Activated T-cell treated with anti-CD3 and anti-CD28 coated beads, Interleukin-2, amount 50 U/mL, for 72 hours (primary cell): ENCODE measurements around the gene RPP25. TPM values are rescaled to one million over a fixed set of nuclear protein-coding genes. Genes with fewer than 3 reads are reported as not detected.
"Not testable (repeated sequence)": the region's sequence is repeated elsewhere in the genome, so short reads cannot be mapped to it uniquely, and the experiment has no call there.

Experiments used
- ATAC-seq, 2 donors: fragments of 150-1000 bp; cut with Tn5 transposase; replicated peaks in 1 of 2; 2 replicates each; pipeline ENCODE4 v1.10.0; 2021; ENCODE audit warnings: moderate library complexity in 2 of 2, mild to moderate bottlenecking in 1 of 2
- DNase-seq, 2 donors: peaks; one replicate each; pipeline ENCODE4 v3.0.0; 2021 to 2022; ENCODE audit warnings: mixed read lengths in 1 of 2
- H3K27ac Mint-ChIP-seq: one replicate; pipeline ENCODE4 v1.8.0; 2022; ENCODE audit warnings: mild to moderate bottlenecking, moderate library complexity, mixed read lengths
- H3K27me3 Mint-ChIP-seq: one replicate; pipeline ENCODE4 v1.8.0; 2022; ENCODE audit warnings: low read depth, mixed read lengths
- H3K36me3 Mint-ChIP-seq, 2 donors: one replicate each; pipeline ENCODE4 v1.8.0; 2022; ENCODE audit warnings: mixed read lengths in 2 of 2, mild to moderate bottlenecking in 1 of 2; ENCODE audit not compliant: insufficient read depth in 2 of 2
- H3K4me1 Mint-ChIP-seq: one replicate; pipeline ENCODE4 v1.8.0; 2022; ENCODE audit warnings: low read depth, mixed read lengths
- H3K4me3 Mint-ChIP-seq, 2 donors: one replicate each; pipeline ENCODE4 v1.8.0; 2022; ENCODE audit warnings: mild to moderate bottlenecking in 2 of 2, mixed read lengths in 2 of 2, moderate library complexity in 2 of 2
- H3K9me3 Mint-ChIP-seq, 2 donors: one replicate each; pipeline ENCODE4 v1.8.0; 2022; ENCODE audit warnings: mixed read lengths in 2 of 2
- total RNA-seq, 2 donors: library from RNA; stranded (reverse); gene quantifications; one replicate each; pipeline ENCODE4 v1.2.3, GENCODE V29; 2022

RPP25 gene
- total RNA-seq, 2 donors from 2014 or later: 2.2 to 3.6 TPM

DNA sequence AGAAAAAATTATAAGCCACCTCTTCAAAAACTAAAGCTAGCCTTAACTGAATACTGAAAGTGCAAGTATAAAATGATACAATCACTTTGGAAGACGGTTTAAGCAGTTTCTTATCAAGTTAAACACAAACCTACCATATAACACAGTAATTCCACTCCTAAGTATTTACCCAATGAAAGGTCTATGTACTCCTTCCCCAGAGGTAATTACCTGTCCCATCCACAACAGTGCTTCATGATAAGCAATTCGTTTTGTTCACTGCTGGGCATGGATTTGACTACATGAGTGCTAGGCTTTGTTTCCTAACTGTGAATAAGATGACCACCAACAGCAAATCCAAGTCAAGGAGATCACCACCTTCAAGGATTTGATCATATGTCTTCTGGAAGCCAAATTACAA, 23.0 kb downstream of the RPP25 start:
- peak overlapping the region in 1 of 2 donors; percentile 51 for H3K4me3 Mint-ChIP-seq
- DNase-seq: no peak
- no peaks in the 10 kb centered on the region for H3K9me3 Mint-ChIP-seq
- no peaks in the 10 kb centered on the region for H3K27me3 Mint-ChIP-seq
- peaks cover 42% of the 10 kb centered on the region for H3K4me1 Mint-ChIP-seq
- ATAC-seq: no peak
- peaks cover 6 to 12% of the 10 kb centered on the region in 2 donors for H3K36me3 Mint-ChIP-seq
- H3K27ac Mint-ChIP-seq: peak overlapping the region; percentile 97

DNA sequence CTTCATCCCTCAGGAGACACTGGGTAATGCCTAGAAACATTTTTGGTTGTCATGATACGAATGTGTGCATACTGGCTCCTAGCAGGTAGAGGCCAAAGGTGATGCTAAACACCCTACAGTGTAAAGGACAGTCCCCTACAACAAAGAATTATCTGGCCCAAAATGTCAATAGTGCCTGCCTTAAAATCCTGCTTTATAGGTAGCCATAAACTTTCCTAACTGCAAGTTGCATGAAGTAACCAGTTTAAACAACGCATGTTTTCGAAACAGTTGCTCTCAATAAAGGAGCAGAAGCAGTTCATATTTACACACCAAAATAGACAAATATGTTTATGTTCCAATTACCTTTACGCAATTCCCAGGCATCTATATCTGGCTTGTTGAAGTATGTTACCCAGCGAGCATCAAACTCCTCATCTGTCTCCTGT, 27.8 kb downstream of the RPP25 start:
- H3K4me3 Mint-ChIP-seq: no peak overlapping the region
- no peak for DNase-seq
- peaks cover 2 to 11% of the 10 kb centered on the region in 2 donors for H3K36me3 Mint-ChIP-seq
- no peaks in the 10 kb centered on the region for H3K27me3 Mint-ChIP-seq
- H3K27ac Mint-ChIP-seq: no peak overlapping the region
- no peak for ATAC-seq
- H3K4me1 Mint-ChIP-seq: peaks cover 8% of the 10 kb centered on the region
- no peaks in the 10 kb centered on the region for H3K9me3 Mint-ChIP-seq

DNA sequence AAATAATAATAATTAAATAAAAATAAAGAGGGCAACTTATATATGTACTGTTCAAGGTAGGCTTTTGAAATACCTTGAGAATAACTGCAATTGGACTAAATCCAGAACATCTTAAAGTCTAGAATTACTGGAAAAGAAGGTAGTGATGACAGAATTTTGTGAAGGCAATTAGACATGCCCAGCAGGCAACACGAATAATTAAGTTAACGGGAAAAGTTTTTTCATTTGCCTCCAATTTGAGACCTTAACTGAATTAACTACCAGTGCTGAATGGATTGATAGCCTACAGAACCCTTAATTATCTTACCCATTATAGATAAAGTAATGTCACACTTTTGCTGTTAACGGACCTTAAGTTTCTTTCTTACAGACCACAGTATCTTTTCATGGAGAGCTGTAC, 32.0 kb downstream of the RPP25 start:
- Mint-ChIP-seq H3K9me3 (no peaks in the 10 kb centered on the region), H3K4me3 (no peak overlapping the region), H3K27ac (no peak overlapping the region), H3K4me1 (peaks cover 6% of the 10 kb centered on the region), H3K36me3 (peaks cover 6 to 22% of the 10 kb centered on the region in 2 donors), H3K27me3 (no peaks in the 10 kb centered on the region)
- DNase-seq (no peak), ATAC-seq (no peak)

DNA sequence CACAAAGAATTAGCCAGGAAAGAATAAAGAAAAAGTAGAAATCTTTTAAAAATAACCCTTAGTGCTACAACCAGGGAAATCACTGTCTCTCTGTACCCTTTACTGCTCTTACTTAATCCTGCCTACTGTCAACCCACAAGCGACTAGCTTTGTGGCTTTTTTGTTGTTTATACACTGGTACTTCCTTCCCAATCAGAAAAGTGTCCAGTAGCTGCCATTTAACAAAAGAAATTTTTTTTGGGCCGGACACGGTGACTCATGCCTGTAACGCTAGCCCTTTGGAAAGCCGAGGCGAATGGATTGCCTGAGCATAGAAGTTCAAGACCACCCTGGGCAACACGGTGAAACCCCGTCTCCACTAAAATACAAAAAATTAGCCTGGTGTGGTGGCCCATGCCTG, 36.1 kb downstream of the RPP25 start:
- ATAC-seq (no peak), DNase-seq (no peak)
- Mint-ChIP-seq H3K4me1 (peaks cover 6% of the 10 kb centered on the region), H3K27ac (no peak overlapping the region), H3K9me3 (no peaks in the 10 kb centered on the region), H3K27me3 (no peaks in the 10 kb centered on the region), H3K36me3 (peaks cover 11 to 29% of the 10 kb centered on the region in 2 donors), H3K4me3 (no peak overlapping the region)

DNA sequence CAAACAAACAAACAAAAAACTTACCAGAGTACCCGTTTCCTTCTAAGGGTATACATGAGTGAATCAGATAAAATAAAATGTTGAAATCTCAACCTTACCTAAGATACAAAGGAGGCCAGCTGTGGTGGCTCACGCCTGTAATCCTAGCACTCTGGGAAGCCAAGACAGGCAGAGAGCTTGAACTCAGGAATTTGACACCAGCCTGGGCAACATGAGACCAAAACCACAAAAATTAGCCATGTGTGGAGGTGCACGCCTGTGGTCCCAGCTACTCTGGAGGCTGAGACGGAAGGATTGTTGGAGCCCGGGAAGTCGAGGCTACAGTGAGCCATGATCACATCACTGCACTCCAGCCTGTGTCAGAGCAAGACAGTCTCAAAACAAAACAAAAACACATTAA, 38.9 kb downstream of the RPP25 start:
- Mint-ChIP-seq H3K36me3 (peaks cover 10 to 24% of the 10 kb centered on the region in 2 donors), H3K4me3 (no peak overlapping the region), H3K9me3 (no peaks in the 10 kb centered on the region), H3K27me3 (no peaks in the 10 kb centered on the region), H3K4me1 (no peaks in the 10 kb centered on the region), H3K27ac (no peak overlapping the region)
- DNase-seq (no peak), ATAC-seq (no peak)

DNA sequence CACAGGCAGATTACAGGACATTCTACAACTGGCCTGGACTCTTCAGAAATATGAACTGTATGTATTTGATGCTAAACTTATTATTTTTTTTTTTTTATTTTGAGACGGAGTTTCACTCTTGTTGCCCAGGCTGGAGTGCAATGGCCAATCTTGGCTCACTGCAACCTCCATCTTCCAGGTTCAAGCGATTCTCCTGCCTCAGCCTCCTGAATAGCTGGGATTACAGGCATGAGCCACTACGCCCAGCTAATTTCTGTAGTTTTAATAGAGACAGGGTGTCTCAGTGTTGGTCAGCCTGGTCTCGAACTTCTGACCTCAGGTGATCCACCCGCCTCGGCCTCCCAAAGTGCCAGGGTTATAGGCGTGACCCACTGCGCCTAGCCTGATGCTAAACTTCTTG, 42.8 kb downstream of the RPP25 start:
- not testable (repeated sequence) for H3K27me3 Mint-ChIP-seq, ATAC-seq

DNA sequence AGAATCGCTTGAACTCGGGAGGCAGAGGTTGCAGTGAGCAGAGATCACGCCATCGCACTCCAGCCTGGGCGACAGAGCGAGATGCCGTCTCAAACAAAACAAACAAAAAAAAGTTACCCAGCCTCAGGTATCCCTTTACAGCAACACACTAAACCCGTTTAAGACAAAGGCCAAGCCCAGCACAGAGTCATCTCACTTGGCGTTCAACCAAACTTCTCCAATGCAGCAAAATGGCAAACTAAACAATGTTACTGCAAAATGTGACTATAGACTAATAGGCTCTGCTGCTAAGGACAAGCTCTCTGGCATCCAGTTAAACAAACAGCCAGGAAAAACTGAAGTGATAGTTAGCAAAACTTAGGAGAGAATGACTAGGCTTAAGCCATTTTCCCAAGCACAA, 43.5 kb downstream of the RPP25 start:
- Mint-ChIP-seq H3K36me3 (peaks cover 0 to 13% of the 10 kb centered on the region in 2 donors), H3K9me3 (no peaks in the 10 kb centered on the region), H3K4me1 (no peaks in the 10 kb centered on the region), H3K27me3 (no peaks in the 10 kb centered on the region), H3K4me3 (no peak overlapping the region), H3K27ac (no peak overlapping the region)
- DNase-seq: no peak
- ATAC-seq: no peak

More for the DNA sequence above, 42.8 kb downstream of the RPP25 start:
- H3K9me3 Mint-ChIP-seq, H3K27ac Mint-ChIP-seq, H3K4me3 Mint-ChIP-seq, DNase-seq, H3K4me1 Mint-ChIP-seq: not testable (repeated sequence)
- H3K36me3 Mint-ChIP-seq: peaks cover 3 to 15% of the 10 kb centered on the region in 2 donors

DNA sequence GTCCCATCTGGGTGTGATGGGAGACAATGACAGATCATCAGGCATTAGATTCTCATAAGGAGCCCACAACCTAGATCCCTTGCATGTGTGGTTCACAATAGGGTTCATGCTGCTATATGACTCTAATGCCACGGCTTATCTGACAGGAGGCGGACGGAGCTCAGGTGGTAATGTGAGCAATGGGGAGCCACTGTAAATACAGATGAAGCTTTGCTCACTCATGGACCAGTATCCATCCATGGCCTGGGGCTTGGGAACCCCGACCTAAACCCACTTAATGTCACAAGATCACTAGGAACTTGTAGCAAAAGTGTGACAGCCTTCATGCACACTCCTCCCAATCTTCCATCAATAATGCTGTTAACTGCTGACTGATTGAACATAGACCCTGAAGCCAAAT, 47.9 kb downstream of the RPP25 start:
- no peak overlapping the region for H3K4me3 Mint-ChIP-seq
- peaks cover 25% of the 10 kb centered on the region for H3K4me1 Mint-ChIP-seq
- H3K36me3 Mint-ChIP-seq: peaks cover 3 to 4% of the 10 kb centered on the region in 2 donors
- no peaks in the 10 kb centered on the region for H3K27me3 Mint-ChIP-seq
- H3K27ac Mint-ChIP-seq: no peak overlapping the region
- DNase-seq (no peak), ATAC-seq (no peak)
- H3K9me3 Mint-ChIP-seq: no peaks in the 10 kb centered on the region

DNA sequence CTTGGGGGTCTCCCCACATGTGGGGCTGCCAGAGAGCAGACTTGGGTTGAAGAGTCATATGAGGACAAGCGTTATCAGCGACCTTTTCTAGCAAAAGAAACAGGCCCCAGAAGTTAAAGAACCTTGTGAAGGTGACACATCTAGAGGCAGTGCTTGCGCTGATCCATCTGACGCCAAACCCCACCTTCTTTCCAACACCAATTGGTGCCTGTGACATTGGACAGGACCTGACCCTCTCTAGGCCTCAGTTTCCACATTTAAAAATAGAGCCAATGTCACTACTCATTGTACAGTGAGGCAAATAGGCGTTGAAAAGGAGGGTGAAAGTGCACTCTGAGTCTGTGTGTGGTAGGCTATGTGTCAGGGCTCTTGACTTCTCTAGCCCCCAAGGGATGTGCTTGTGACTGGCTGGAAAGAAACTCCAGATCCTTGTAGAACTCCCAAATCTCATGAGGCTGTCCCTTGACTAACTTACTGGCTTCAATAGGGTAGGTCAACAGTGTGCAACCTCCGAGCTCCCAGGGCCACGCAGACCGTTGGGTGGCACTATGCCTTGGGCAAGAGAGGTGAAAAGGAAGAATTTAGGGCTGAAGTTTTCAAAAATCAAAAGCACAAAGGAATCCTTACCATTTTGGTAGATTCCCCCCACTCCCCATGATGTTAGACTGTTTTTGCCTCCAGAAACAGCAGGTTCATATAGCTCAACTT, 49.3 kb downstream of the RPP25 start:
- peak overlapping the region; percentile 87 to 97 for H3K4me3 Mint-ChIP-seq
- peaks cover 25% of the 10 kb centered on the region for H3K4me1 Mint-ChIP-seq
- peaks cover 5 to 7% of the 10 kb centered on the region in 2 donors for H3K36me3 Mint-ChIP-seq
- H3K27ac Mint-ChIP-seq: peak overlapping the region; percentile 96
- no peaks in the 10 kb centered on the region for H3K9me3 Mint-ChIP-seq
- ATAC-seq (peak; percentile 4 to 20), DNase-seq (no peak)
- no peaks in the 10 kb centered on the region for H3K27me3 Mint-ChIP-seq

DNA sequence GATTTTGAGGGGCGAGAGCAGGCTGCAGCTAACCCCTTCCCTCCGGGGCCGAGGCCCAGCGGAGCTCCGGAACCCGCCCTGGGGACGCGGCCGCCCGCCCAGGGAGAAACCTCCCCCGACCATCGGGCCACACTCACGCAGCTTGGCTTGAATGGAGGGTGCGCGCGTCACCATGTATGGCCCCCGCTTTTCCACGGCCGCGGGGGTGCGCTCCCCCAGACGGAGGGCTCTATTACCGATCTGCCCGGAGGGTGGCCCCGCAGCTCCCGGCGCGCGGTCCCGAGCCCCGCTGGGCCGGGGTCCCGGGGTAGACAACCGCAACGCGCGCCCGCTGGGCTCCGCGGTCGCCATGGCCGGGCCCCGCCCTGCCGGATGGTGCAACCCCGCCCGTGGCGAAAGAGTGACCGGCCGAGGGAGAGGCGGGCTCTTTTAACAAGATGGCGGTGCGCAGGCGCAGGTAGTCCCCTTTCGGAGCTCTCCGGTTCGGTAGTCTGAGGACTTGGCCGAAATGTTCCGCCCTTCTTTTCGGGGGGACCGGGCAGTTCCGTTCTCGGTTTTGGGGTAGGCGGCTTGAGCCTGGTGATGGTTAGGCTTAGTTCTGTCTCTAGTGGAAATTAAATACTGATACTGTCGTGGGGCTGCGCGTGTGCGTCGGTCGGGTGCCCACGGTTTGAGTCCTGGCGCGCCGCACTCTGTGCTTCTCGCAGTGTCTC, 50.0 kb downstream of the RPP25 start, which contains the start of gene FAM219B:
Gene FAM219B, minus strand, starts transcription at position 402 of the 713 bp plus-strand sequence. Its CDS starts 51 bp downstream, at position 351.
- no peaks in the 10 kb centered on the region for H3K9me3 Mint-ChIP-seq
- no peaks in the 10 kb centered on the region for H3K27me3 Mint-ChIP-seq
- peak; percentile 90 to 91 for DNase-seq
- H3K36me3 Mint-ChIP-seq: peaks cover 5 to 8% of the 10 kb centered on the region in 2 donors
- ATAC-seq: peak; percentile 90 to 93
- peak within 1 kb of the TSS; percentile 87 to 97 for H3K4me3 Mint-ChIP-seq
- H3K4me1 Mint-ChIP-seq: peaks cover 25% of the 10 kb centered on the region
- peak within 1 kb of the TSS; percentile 96 for H3K27ac Mint-ChIP-seq

DNA sequence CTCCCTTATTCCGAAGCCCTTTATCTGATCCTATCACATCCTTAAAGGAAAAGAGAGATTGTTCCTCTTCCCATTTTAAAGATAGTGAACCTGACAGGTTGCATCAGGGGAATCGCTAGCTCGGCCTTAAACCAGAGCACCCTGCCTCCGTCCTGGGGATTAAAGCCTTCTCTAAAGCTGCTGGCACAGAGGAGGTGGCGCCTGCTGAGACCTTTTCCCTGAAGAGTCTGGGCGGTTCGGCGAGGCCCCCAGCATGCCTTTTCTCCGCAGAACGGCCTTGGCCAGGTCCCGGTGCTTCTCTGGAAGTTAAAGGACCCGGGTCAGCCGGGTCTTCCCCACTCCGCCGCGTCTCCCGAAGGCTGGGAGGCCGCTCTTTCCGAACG, 50.5 kb downstream of the RPP25 start:
- H3K4me1 Mint-ChIP-seq: peaks cover 26% of the 10 kb centered on the region
- peak overlapping the region; percentile 54 for H3K27ac Mint-ChIP-seq
- no peaks in the 10 kb centered on the region for H3K9me3 Mint-ChIP-seq
- H3K4me3 Mint-ChIP-seq: peak overlapping the region; percentile 87 to 97
- no peak for DNase-seq
- H3K27me3 Mint-ChIP-seq: no peaks in the 10 kb centered on the region
- peaks cover 5 to 8% of the 10 kb centered on the region in 2 donors for H3K36me3 Mint-ChIP-seq
- ATAC-seq: peak; percentile 27 to 35
